ENCODE results near the gene PRDM15. TPM values are rescaled to one million over a fixed set of nuclear protein-coding genes. Genes with fewer than 3 reads are reported as not detected.

PRDM15 gene
- total and polyA plus RNA-seq, 8 donors = 0.92 to 44.6 (median 3.4) TPM

GRCh38 chr21:41857771-41858300 is 21.3 kb downstream of the PRDM15 start:
- no peak overlapping the region for H3K27ac ChIP-seq
- no peaks in the 10 kb centered on the region for H3K27me3 ChIP-seq
- TF ChIP-seq POLR2A (IDR thresholded peaks at IDR 0.05) (no peak), EP300 (IDR thresholded peaks at IDR 0.05) (no peak)
- H3K36me3 ChIP-seq = peaks cover 26 to 69% (median 65%) of the 10 kb centered on the region in 4 donors
- DNase-seq = no peak
- intact Hi-C loops (cut with DNase I; ENCODE audit: low total_unique reads) = no loop called here
- 95 to 99% (median 97%) methylated on average over 14 of the region's 14 CpGs for WGBS, 5 donors
- no peak overlapping the region for H3K4me3 ChIP-seq
- peaks cover 0 to 5% (median under 1%) of the 10 kb centered on the region in 4 donors for H3K4me1 ChIP-seq
- no peaks in the 10 kb centered on the region for H3K9me3 ChIP-seq

GRCh38 chr21:41856572-41856971 is 22.6 kb downstream of the PRDM15 start:
- H3K27ac ChIP-seq = no peak overlapping the region
- DNase-seq = no peak
- peaks cover 26 to 81% (median 77%) of the 10 kb centered on the region in 4 donors for H3K36me3 ChIP-seq
- intact Hi-C loops (cut with DNase I; ENCODE audit: low total_unique reads) = no loop called here
- no peaks in the 10 kb centered on the region for H3K9me3 ChIP-seq
- H3K4me3 ChIP-seq = no peak overlapping the region
- H3K4me1 ChIP-seq = no peaks in the 10 kb centered on the region
- H3K27me3 ChIP-seq = no peaks in the 10 kb centered on the region
- TF ChIP-seq POLR2A (IDR thresholded peaks at IDR 0.05) (no peak), POLR2AphosphoS5 (IDR thresholded peaks at IDR 0.05) (no peak), EP300 (IDR thresholded peaks at IDR 0.05) (no peak), CTCF (IDR thresholded peaks at IDR 0.05) (no peak)
- 85 to 97% (median 88%) methylated on average over 10 of the region's 10 CpGs for WGBS, 5 donors

- no peaks in the 10 kb centered on the region for H3K9me3 ChIP-seq
- H3K27me3 ChIP-seq = no peaks in the 10 kb centered on the region
- WGBS, 5 donors = 92 to 98% (median 95%) methylated on average over 3 to 31 of the region's 31 CpGs
- no peak for DNase-seq
- intact Hi-C loops (cut with DNase I; ENCODE audit: low total_unique reads) = no loop called here
- no peak overlapping the region for H3K4me3 ChIP-seq
- TF ChIP-seq POLR2A (IDR thresholded peaks at IDR 0.05) (no peak), EP300 (IDR thresholded peaks at IDR 0.05) (no peak), CTCF (IDR thresholded peaks at IDR 0.05) (no peak), POLR2AphosphoS5 (IDR thresholded peaks at IDR 0.05) (no peak)
- peaks cover 26 to 87% (median 80%) of the 10 kb centered on the region in 4 donors for H3K36me3 ChIP-seq
- no peak overlapping the region for H3K27ac ChIP-seq
- no peaks in the 10 kb centered on the region for H3K4me1 ChIP-seq
Measured at GRCh38 chr21:41854426-41854995, 24.6 kb downstream of the PRDM15 start.

GRCh38 chr21:41852929-41853320 is 26.2 kb downstream of the PRDM15 start:
- intact Hi-C loops (cut with DNase I; ENCODE audit: low total_unique reads) = no loop called here
- no peaks in the 10 kb centered on the region for H3K27me3 ChIP-seq
- DNase-seq = no peak
- H3K27ac ChIP-seq = no peak overlapping the region
- peaks cover 21 to 78% (median 69%) of the 10 kb centered on the region in 4 donors for H3K36me3 ChIP-seq
- H3K4me3 ChIP-seq = no peak overlapping the region
- no peak for TF ChIP-seq POLR2A (IDR thresholded peaks at IDR 0.05)
- H3K9me3 ChIP-seq = no peaks in the 10 kb centered on the region
- 87 to 96% (median 90%) methylated on average over 6 to 9 of the region's 9 CpGs for WGBS, 5 donors
- no peaks in the 10 kb centered on the region for H3K4me1 ChIP-seq

GRCh38 chr21:41852151-41852928 is 26.8 kb downstream of the PRDM15 start:
- Histone ChIP-seq H3K27me3 (no peaks in the 10 kb centered on the region), H3K9me3 (no peaks in the 10 kb centered on the region), H3K4me1 (no peaks in the 10 kb centered on the region), H3K27ac (no peak overlapping the region), H3K36me3 (peaks cover 17 to 72% (median 68%) of the 10 kb centered on the region in 4 donors), H3K4me3 (no peak overlapping the region)
- TF ChIP-seq POLR2AphosphoS5 (IDR thresholded peaks at IDR 0.05) = no peak
- TF ChIP-seq CTCF (IDR thresholded peaks at IDR 0.05) = no peak
- no peak for TF ChIP-seq POLR2A (IDR thresholded peaks at IDR 0.05)
- TF ChIP-seq EP300 (IDR thresholded peaks at IDR 0.05) = no peak
- intact Hi-C loops (cut with DNase I; ENCODE audit: low total_unique reads) = no loop called here
- no peak for DNase-seq
- 87 to 93% (median 89%) methylated on average over 14 to 21 of the region's 21 CpGs for WGBS, 5 donors

All from stomach (tissue), 9 donors.